GM19351 (cell line): ENCODE measurements around the gene RHBDL3.
"Not testable (repeated sequence)": the region's sequence is repeated elsewhere in the genome, so short reads cannot be mapped to it uniquely, and the experiment has no call there.

Experiments used
- ATAC-seq: cut with Tn5 transposase; IDR thresholded peaks from one replicate; pipeline ENCODE4 v1.9.1; 2021; ENCODE audit warnings: mild to moderate bottlenecking, moderate library complexity; ENCODE audit not compliant: unreplicated experiment

RHBDL3 gene

DNA sequence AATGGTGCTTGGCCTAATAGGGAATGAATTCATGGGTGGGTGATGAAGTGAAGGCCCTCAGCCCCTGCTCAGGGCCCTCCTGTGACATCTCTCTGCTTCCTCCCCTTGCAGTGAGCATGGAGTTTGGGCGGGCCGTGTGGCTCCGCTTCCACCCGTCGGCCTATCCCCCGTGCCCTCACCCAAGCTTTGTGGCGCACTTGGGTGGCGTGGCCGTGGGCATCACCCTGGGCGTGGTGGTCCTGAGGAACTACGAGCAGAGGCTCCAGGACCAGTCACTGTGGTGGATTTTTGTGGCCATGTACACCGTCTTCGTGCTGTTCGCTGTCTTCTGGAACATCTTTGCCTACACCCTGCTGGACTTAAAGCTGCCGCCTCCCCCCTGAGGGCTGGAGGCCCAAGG, 55.2 kb downstream of the RHBDL3 start:
- no peak for ATAC-seq

GRCh38 chr17:32323046-32323445, 57.4 kb downstream of the RHBDL3 start:
- ATAC-seq, result no peak

- no peak for ATAC-seq
Measured at GRCh38 chr17:32323811-32324491, 58.3 kb downstream of the RHBDL3 start.

GRCh38 chr17:32327911-32328310, 62.3 kb downstream of the RHBDL3 start:
- no peak for ATAC-seq

GRCh38 chr17:32330147-32330546, 64.5 kb downstream of the RHBDL3 start:
- ATAC-seq, result no peak

- no peak for ATAC-seq
Measured at GRCh38 chr17:32331243-32332040, 65.8 kb downstream of the RHBDL3 start.

DNA sequence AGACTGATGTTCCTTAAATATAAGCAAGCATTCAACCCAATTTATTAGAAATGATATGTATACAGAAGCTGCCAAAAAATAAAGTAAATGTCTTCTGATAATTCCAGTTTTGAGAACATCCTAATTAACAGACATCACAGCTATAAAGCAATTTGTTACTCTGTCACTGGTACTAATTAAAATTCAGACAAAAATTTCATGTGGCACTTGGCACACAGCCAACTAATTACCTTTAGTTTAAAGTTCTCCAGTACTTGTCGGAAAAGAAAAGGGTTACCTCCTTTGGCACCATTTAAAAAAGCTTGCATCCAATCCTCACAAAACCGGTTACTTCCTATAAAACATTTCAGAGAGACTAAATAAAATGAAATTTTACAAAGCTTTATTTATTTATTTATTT, 67.6 kb downstream of the RHBDL3 start:
- ATAC-seq, result no peak

GRCh38 chr17:32335046-32335445, 69.4 kb downstream of the RHBDL3 start:
- ATAC-seq, result no peak

DNA sequence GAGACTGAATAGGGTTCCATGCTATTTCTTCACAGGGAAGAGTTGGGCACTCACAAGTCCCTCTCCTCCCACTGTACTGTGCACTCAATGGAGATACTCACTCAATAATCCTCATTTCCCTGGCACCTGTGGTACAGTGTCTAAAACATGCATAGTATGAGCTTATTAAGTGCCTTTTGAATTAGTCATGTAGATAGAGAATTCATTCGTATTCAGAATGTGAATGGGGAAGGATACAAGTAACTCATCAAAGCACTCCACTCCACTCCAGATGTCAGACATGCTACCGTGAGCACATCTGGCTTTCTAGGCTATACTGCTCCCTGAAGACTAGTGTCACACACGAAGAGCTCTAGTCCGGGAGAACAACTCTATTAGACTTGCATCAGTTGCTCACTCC, 70.1 kb downstream of the RHBDL3 start:
- ATAC-seq, result no peak

DNA sequence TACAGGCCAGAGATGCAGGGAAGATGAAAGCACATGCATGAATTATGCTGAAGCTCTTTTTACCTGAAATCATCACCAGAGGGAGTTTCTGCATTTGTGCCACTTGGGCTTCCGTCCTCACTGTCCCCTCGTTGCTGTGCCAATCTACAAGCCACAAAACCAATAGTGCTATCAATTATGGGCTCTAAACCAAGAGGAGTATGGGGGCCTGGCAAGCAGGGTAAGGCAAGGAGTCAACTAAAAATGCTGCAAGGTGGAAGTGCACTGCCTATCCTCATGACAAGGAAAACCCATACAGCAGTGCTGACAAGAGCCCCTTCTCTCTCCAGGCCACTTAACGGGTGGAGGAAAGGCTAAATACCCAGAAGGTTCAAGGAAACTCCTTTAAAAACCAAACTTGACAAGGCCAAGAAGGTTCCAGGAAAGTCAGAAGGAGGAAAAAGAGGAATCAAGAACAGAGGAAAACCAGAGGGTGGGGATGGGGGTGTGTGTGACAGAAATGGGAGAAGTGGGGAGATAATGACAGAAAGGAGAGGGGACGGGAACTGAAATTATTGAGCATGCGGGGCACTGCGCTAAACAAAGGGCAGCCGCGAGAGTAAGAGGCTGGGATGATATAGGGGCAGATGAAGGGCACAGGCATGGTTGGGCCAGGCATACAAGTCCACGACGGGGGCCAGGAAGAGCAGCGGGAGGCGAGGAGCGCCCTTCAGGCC, 75.7 kb downstream of the RHBDL3 start:
- ATAC-seq, result no peak

DNA sequence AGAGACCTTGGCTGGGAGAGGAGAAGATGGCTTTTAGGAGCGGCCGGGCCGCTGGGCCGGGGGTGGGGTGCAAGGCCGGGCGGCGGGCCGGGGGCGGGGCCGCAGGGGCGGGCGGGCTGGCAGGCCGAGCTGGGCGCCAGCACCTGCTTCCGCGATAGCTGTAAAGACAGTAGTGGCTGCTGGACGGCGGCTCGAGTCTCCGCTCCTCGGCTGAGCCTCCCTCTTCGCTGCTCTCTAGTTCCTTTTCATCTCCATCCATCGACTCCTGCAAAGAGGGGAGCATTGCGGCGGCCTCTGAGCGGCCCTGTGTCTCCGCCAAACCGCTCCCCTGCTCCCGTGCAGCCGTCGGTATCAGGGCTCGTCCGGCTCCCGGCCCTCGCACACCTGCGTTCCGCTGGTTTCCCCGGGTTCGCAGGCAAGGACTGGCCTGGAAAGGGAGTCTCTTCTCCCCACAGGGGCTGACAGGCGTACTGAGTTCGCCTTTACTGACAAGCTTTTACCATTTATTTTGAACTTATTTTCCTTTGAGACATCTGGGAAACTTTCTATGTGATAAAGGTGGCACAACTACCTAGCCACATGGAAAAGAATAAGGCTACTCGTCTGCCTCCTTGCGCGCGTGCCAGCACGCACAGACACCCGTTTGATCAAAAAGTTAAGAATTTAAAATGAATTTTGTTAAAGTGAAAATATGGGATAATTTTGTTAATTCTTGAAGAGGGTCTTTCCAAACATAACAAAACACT, 76.4 kb downstream of the RHBDL3 start, which contains the start of gene C17orf75:
TSS of gene C17orf75 (minus strand) at position 317 of the 746 bp plus-strand sequence. CDS start at position 283, 34 bp downstream.
- peak; percentile 82 for ATAC-seq

DNA sequence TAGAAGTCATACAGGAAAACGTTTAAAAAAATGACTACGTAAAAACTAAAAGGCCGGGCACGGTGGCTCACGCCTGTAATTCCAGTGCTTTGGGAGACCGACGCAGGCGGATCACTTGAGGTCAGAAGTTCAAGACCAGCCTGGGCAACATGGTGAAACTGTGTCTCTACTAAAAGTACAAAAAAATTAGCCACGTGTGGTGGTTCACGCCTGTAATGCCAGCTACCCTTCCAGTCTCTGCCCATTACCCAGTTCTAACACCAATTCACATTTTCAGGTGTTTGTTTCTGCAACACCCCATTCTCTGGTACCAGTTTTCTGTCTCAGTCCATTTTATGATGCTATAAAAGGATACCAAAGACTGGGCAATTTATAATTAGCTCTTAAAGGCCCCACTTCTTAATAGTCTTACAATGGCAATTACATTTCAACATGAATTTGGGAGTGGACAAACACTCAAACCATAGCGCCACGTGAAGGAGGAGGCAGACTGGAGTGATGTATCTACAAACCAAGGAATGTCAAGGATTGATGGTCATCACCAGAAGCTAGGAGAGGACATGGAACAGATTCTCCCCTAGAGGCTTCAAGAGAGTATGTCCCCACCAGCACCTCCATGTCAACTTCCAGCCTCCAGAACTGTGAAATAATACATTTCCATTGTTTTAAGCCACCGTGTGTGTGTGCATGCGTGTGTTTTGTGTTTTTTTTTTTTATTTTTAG, 77.1 kb downstream of the RHBDL3 start:
- no peak for ATAC-seq

- no peak for ATAC-seq
Measured at GRCh38 chr17:32345951-32346600, 80.4 kb downstream of the RHBDL3 start.

- ATAC-seq, result no peak
Measured at GRCh38 chr17:32348483-32348800, 82.8 kb downstream of the RHBDL3 start.

- no peak for ATAC-seq
Measured at GRCh38 chr17:32349503-32349853, 83.8 kb downstream of the RHBDL3 start.

GRCh38 chr17:32349854-32350665, 84.4 kb downstream of the RHBDL3 start, which contains the start of gene ZNF207:
TSS of gene ZNF207 (plus strand) at chr17:32350157. CDS start at chr17:32350286, 129 bp downstream.
- ATAC-seq, result peak; percentile 91

GRCh38 chr17:32350666-32351418, 85.2 kb downstream of the RHBDL3 start:
- peak; percentile 28 for ATAC-seq

DNA sequence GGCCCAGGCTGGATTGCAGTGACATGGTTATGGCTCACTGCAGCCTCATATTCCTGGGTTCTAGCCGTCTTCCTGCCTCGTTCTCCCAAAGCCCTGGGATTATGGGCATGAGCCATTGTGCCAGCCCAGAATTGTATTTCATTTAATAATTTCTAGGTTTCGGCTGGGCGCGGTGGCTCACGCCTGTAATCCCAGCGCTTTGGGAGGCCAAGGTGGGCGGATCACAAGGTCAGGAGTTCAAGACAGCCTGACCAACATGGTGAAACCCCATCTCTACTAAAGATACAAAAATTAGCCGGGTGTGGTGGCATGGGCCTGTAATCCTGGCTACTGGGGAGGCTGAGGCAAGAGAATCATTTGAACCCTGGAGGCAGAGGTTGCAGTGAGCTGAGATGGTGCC, 87.1 kb downstream of the RHBDL3 start:
- ATAC-seq, result not testable (repeated sequence)
